Limb (tissue), 2 donors: Measurements from ENCODE around the gene POU6F2.

Experiments used
- DNase-seq, 2 donors: peaks; one replicate each; pipeline ENCODE4 v3.0.0-alpha.2; 2016; ENCODE audit errors: extremely low spot score in 2 of 2

The POU6F2 gene

DNA sequence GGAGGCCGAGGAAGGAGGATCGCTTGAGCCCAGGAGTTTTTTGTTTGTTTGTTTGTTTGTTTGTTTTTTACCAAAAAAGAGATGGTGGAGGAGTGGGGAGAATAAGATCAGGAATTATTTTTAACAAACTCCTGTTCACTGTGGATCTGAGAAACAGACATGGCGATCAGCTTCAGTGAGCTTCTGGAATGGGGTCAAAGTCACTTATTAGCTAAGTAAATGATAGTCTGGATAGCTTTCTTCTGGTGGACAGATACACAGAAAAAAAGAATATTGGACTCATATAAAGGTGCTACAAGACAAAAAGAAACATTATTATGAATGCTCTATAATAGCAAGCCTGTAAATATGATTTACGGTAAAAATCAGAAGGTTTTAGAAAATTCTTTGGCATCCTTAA lies 85.1 kb downstream of the POU6F2 start:
- DNase-seq = no peak

GRCh38 chr7:39069031-39069430 lies 91.3 kb downstream of the POU6F2 start:
- DNase-seq = no peak

- DNase-seq = no peak
These were observed 92.5 kb downstream of the POU6F2 start for GRCh38 chr7:39069896-39070881.

GRCh38 chr7:39071116-39071515 lies 93.4 kb downstream of the POU6F2 start:
- no peak for DNase-seq

DNA sequence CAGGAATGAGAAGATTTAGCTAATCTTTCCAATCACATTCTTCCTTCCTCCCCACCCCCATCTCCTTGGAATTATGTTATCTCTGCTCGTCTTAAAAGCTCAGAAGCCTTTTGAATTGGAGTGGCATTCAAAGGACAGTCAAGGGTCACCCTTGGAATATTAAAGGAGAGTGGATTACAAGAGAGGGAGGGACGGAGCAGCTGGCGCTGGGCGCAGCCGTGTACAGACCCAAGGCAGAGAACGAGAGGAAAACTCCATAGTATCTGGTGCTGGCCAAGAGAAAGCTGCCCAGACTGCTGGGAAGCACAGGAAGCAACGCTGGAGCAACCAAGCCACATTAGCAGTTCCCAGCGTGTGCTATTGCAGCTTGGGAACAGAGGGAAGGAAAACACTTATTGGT lies 95.7 kb downstream of the POU6F2 start:
- DNase-seq = peak; percentile 32 to 40

- no peak for DNase-seq
These were observed 97.5 kb downstream of the POU6F2 start for GRCh38 chr7:39075210-39075609.

- no peak for DNase-seq
These were observed 106.1 kb downstream of the POU6F2 start for GRCh38 chr7:39083781-39084180.

- DNase-seq = no peak
These were observed 106.6 kb downstream of the POU6F2 start for GRCh38 chr7:39084349-39084748.

DNA sequence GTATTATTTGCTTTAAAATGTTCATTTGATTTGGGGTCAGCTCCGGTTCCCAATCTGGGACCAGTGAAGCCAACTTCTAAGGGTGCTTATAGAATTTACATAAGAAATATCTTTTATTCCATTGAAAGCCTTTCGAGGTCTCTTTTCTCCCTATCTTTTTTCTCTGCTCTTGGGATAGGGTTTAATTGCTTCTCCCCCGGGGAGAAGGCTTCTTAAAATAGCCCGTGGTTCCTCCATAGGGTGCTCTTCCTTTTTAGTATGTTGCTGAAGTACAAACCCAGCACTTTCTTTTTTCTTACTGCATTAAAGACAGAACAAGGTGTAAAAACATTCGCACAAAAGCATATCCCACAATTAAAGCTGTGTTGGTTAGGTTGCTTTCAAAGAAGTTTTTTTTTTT lies 107.5 kb downstream of the POU6F2 start:
- no peak for DNase-seq

DNA sequence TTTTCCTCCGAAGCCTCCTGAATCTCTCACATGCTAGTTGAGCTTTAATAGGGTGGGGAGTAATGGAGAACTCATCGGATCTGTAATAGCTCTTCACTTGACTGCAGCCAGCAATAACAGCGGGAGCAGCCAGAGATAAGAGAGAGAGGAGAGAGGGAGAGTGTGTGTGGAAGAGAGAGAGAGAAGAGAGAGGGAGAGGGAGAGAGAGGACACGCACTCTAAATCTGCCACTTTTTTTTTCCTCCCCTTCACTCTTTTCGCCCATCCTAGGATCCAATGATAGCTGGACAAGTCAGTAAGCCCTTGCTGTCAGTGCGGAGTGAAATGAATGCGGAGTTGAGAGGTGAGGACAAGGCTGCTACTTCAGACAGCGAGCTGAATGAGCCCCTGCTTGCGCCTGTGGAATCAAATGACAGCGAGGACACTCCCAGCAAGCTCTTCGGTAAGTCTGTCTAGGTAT lies 107.9 kb downstream of the POU6F2 start:
- peak; percentile 22 to 48 for DNase-seq

DNA sequence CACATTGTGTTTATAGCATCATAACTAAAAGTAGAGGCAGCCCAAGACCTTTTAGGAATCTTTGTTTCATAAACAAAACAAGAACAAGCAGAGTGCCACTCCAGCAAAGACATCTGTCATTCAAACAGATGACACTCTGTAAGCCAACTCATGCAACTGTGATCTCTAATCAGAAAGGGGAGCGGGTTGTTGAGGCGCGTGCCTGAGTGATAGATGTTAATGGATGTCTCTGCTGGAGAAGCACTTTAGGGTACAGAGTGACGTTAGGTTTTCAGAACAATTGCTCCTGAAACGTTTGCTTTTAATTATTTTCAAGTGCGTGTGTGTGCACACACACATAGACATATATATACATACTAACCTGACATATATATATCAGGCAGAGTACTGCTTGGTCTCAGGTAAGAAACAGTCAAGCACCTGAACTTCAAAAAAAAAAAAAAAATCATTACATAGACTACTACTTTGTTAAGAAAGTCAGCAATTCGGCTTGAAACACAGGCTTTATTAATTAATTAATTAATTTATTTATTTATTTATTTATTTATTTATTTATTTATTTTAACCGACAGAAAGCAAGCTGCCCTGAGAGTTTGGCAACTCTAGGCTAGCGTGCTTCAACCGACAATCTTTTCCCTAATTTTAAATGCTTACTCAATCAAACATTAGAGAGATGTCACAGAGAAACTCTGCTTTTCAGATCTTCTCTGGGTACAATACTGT lies 109.1 kb downstream of the POU6F2 start:
- DNase-seq = no peak

- DNase-seq = no peak
These were observed 111.3 kb downstream of the POU6F2 start for GRCh38 chr7:39088730-39089593.

- no peak for DNase-seq
These were observed 113.4 kb downstream of the POU6F2 start for GRCh38 chr7:39091145-39091544.

DNA sequence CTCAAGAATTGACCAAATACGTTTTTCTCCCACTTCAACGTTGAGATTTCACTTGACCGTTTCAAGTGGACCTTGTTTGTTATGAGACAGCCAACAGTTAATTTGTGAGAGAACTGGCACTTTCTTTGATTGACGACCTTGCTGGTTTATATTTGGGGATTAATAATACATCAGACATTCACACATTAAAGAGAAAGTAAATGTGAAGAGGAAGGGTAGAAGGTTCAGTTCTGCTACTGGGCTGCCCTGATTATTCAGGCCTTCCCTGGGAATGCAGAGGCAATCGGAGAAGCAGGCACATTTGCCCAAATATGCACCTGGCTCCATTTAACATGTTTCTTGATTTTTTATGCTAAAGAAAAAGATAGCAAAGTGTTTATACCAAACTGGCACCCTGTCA lies 114.1 kb downstream of the POU6F2 start:
- no peak for DNase-seq

DNA sequence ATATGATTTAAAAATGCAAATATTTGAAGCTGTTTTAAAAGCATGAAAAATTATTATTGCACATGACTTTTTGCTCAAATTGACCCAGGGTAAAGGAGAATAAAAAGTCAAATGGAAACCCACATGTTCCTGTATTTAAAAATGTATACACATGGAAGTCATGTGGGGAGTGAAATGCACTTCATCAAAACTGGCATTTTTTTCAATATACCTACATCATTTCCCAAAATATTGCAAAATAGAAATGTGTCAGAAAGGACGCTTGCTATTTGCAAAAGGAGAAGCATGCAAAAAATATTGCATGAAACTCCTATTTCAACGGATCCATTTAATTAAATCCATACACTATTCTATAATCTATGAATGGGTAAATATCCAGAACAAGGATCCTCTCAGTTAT lies 117.0 kb downstream of the POU6F2 start:
- DNase-seq = no peak

DNA sequence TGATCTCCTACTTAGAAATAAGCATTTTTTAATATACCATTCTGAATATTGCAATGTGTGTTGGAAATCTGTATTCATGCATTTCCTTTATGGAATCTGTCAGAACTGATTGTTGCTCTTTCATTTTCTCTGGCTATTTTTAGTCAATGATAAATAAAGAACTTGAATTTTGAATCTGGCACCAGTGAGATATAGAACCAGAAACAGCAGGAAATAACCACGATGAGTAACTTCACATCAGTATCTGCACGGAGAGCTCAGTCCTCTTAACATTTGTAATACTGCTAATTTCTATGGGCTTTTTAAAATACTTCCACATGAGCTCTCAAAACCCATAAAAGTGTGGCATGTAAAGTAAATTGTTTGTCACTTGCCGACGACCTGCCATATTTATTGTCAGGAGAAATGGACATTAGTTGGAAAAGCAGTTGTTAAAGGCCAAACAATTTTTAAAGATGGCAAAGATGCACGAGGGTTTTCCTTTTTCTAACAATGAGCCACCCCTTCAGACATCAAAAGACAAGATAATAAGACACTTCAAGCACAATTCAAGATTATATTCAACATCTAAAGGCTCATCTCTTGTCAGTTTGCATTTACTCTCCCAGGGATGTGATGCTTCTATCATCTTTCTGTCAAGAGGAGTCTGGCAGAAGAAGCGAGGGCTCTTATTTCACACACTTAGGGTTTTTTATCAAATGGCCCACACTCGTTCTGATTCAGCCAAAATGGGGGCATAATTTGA lies 118.3 kb downstream of the POU6F2 start:
- DNase-seq = no peak

GRCh38 chr7:39098506-39098905 lies 120.8 kb downstream of the POU6F2 start:
- no peak for DNase-seq

DNA sequence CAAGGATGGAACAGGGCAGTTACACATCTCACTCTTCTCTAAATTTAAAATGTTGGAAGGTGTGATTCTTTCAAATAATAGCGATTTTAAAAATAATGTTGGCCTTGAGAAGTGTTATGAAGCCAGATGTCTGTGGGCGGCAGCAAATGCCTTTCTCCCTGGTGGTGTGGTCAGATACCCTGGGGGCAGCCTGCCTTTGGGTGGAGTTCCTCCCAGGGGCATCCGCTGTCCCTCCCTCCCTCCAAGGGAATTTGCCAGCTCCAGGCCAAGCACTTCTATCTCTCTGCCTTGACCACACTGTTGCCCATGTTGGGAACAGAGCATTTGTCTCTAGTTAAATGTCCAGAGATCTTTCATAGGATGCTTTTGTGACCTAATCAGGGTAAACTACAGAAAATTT lies 121.4 kb downstream of the POU6F2 start:
- DNase-seq = no peak

DNA sequence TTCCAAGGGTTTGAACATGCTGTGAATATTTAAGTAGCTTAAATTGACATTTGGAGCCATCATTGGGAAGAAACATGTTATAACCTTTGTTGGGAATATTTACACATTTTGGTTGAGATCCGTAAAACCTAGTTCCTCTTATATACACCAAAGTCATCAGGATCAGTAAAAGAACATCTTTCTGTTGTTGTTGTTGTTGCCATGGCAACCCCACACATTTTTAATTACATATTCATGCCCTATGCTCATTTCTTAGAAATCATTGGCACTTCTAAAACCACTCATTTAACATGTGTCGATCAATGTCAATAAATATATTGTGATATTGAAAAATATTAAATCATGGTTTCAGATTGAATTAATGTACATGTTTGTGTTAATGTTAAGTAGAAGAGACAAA lies 122.6 kb downstream of the POU6F2 start:
- DNase-seq = no peak

GRCh38 chr7:39102234-39102633 lies 124.5 kb downstream of the POU6F2 start:
- DNase-seq = no peak

DNA sequence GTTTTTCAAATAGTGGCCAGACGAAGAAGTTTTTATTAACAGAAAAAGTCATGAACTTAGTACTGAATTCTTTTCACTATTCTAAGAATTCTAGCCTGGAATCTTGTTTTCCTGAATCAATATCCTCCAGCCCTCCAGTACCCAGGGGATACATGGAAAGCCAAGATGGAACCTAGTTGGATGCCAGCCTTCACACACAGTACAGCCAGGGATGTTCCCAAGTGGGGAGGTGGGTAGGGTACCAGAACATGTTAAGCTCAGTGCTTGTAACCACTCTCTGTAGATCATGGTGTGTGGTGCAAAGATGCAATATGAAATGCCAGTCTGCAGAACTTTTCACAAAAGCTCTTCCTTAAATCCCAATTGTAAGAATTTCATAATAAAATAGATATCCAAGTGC lies 128.0 kb downstream of the POU6F2 start:
- no peak for DNase-seq
